Measurements from ENCODE around the gene MYO1D.

Gene MYO1D

GRCh38 chr17:32609884-32610650 lies 266.9 kb downstream of the MYO1D start:
- H3K14ac ChIP-seq (ENCODE audit: low read length) = no peak overlapping the region
- H3K79me1 ChIP-seq (ENCODE audit: low read depth, low read length) = no peaks in the 10 kb centered on the region
- H3K4me3 ChIP-seq (ENCODE audit: low read length in 2 of 2) = no peak overlapping the region
- H2BK120ac ChIP-seq (ENCODE audit: low read depth, low read length) = no peak overlapping the region
- no peak overlapping the region for H3K9ac ChIP-seq (ENCODE audit: low read depth, low read length, poor library complexity)
- H2BK5ac ChIP-seq (ENCODE audit: low read length) = no peak overlapping the region
- H3K23ac ChIP-seq (ENCODE audit: low read depth, low read length, poor library complexity) = no peak overlapping the region
- H2BK15ac ChIP-seq (ENCODE audit: low read length) = no peak overlapping the region
- H3K4me2 ChIP-seq (ENCODE audit: insufficient read depth, low read length, poor library complexity, severe bottlenecking) = no peak overlapping the region
- H3K9me3 ChIP-seq (replicated peaks in 1 of 2; ENCODE audit: control insufficient read depth in 2 of 2, insufficient read depth in 1 of 2, low read depth in 1 of 2, low read length in 2 of 2) = peaks cover 2 to 3% of the 10 kb centered on the region in 2 donors
- no CpG with 5 or more reads among the region's 7 CpGs for WGBS, 2 donors (ENCODE audit: extremely low coverage in 2 of 2, insufficient read length in 2 of 2, insufficient replicate concordance in 1 of 2)
- H2BK12ac ChIP-seq (ENCODE audit: low read length) = no peak overlapping the region
- no peak overlapping the region for H2AFZ ChIP-seq (ENCODE audit: low read length)
- H3K27me3 ChIP-seq (ENCODE audit: control insufficient read depth in 3 of 3, insufficient read depth in 3 of 3, low read depth in 1 of 3, low read length in 3 of 3) = peaks cover 0 to 3% (median 2%) of the 10 kb centered on the region in 3 experiments
- DNase-seq (ENCODE audit: low spot score) = peak; percentile 24
- no peak overlapping the region for H4K8ac ChIP-seq (ENCODE audit: low read depth, low read length)
- no peak overlapping the region for H4K91ac ChIP-seq (ENCODE audit: low read depth, low read length, poor library complexity)
- no peak overlapping the region for H3K27ac ChIP-seq (replicated peaks; ENCODE audit: low read length)
- peaks cover 0 to 5% of the 10 kb centered on the region in 2 donors for H3K4me1 ChIP-seq (ENCODE audit: control insufficient read depth in 2 of 2, insufficient read depth in 1 of 2, low read depth in 1 of 2, low read length in 2 of 2)
- H3K18ac ChIP-seq (ENCODE audit: low read length) = no peak overlapping the region
- H3K4ac ChIP-seq (ENCODE audit: low read length) = no peak overlapping the region
- no peak overlapping the region for H2AK5ac ChIP-seq (ENCODE audit: low read depth, low read length)
- no peaks in the 10 kb centered on the region for H3K36me3 ChIP-seq (replicated peaks in 1 of 2; ENCODE audit: control insufficient read depth in 2 of 2, insufficient read depth in 2 of 2, low read length in 2 of 2)

GRCh38 chr17:32609085-32609484 lies 267.8 kb downstream of the MYO1D start:
- no peak overlapping the region for H2AFZ ChIP-seq (ENCODE audit: low read length)
- no peak overlapping the region for H3K14ac ChIP-seq (ENCODE audit: low read length)
- H3K4me1 ChIP-seq (ENCODE audit: control insufficient read depth in 2 of 2, insufficient read depth in 1 of 2, low read depth in 1 of 2, low read length in 2 of 2) = peaks cover 0 to 5% of the 10 kb centered on the region in 2 donors
- DNase-seq (ENCODE audit: low spot score) = no peak
- no peak overlapping the region for H3K23ac ChIP-seq (ENCODE audit: low read depth, low read length, poor library complexity)
- no peak overlapping the region for H2BK120ac ChIP-seq (ENCODE audit: low read depth, low read length)
- H3K27me3 ChIP-seq (ENCODE audit: control insufficient read depth in 3 of 3, insufficient read depth in 3 of 3, low read depth in 1 of 3, low read length in 3 of 3) = peaks cover 0 to 3% (median 2%) of the 10 kb centered on the region in 3 experiments
- H4K91ac ChIP-seq (ENCODE audit: low read depth, low read length, poor library complexity) = no peak overlapping the region
- H3K18ac ChIP-seq (ENCODE audit: low read length) = no peak overlapping the region
- H3K9ac ChIP-seq (ENCODE audit: low read depth, low read length, poor library complexity) = no peak overlapping the region
- H2AK5ac ChIP-seq (ENCODE audit: low read depth, low read length) = no peak overlapping the region
- no peak overlapping the region for H3K4me3 ChIP-seq (ENCODE audit: low read length in 2 of 2)
- no peak overlapping the region for H2BK12ac ChIP-seq (ENCODE audit: low read length)
- no peak overlapping the region for H2BK15ac ChIP-seq (ENCODE audit: low read length)
- peaks cover 2 to 3% of the 10 kb centered on the region in 2 donors for H3K9me3 ChIP-seq (replicated peaks in 1 of 2; ENCODE audit: control insufficient read depth in 2 of 2, insufficient read depth in 1 of 2, low read depth in 1 of 2, low read length in 2 of 2)
- H2BK5ac ChIP-seq (ENCODE audit: low read length) = no peak overlapping the region
- no peak overlapping the region for H4K8ac ChIP-seq (ENCODE audit: low read depth, low read length)
- no peak overlapping the region for H3K27ac ChIP-seq (replicated peaks; ENCODE audit: low read length)
- H3K79me1 ChIP-seq (ENCODE audit: low read depth, low read length) = no peaks in the 10 kb centered on the region
- WGBS, 2 donors (ENCODE audit: extremely low coverage in 2 of 2, insufficient read length in 2 of 2, insufficient replicate concordance in 1 of 2) = no CpG with 5 or more reads among the region's 7 CpGs
- no peak overlapping the region for H3K4me2 ChIP-seq (ENCODE audit: insufficient read depth, low read length, poor library complexity, severe bottlenecking)
- no peaks in the 10 kb centered on the region for H3K36me3 ChIP-seq (replicated peaks in 1 of 2; ENCODE audit: control insufficient read depth in 2 of 2, insufficient read depth in 2 of 2, low read length in 2 of 2)
- no peak overlapping the region for H3K4ac ChIP-seq (ENCODE audit: low read length)

- Histone ChIP-seq H3K9ac (ENCODE audit: low read depth, low read length, poor library complexity) (no peak overlapping the region), H3K18ac (ENCODE audit: low read length) (no peak overlapping the region), H4K8ac (ENCODE audit: low read depth, low read length) (no peak overlapping the region), H2BK5ac (ENCODE audit: low read length) (no peak overlapping the region), H2BK120ac (ENCODE audit: low read depth, low read length) (no peak overlapping the region), H2AFZ (ENCODE audit: low read length) (no peak overlapping the region), H3K79me1 (ENCODE audit: low read depth, low read length) (no peaks in the 10 kb centered on the region), H2BK12ac (ENCODE audit: low read length) (no peak overlapping the region), H3K23ac (ENCODE audit: low read depth, low read length, poor library complexity) (no peak overlapping the region), H3K36me3 (replicated peaks in 1 of 2; ENCODE audit: control insufficient read depth in 2 of 2, insufficient read depth in 2 of 2, low read length in 2 of 2) (no peaks in the 10 kb centered on the region), H3K27ac (replicated peaks; ENCODE audit: low read length) (no peak overlapping the region), H2AK5ac (ENCODE audit: low read depth, low read length) (no peak overlapping the region), H3K27me3 (ENCODE audit: control insufficient read depth in 3 of 3, insufficient read depth in 3 of 3, low read depth in 1 of 3, low read length in 3 of 3) (peaks cover 0 to 3% (median 2%) of the 10 kb centered on the region in 3 experiments), H4K91ac (ENCODE audit: low read depth, low read length, poor library complexity) (no peak overlapping the region), H3K4me2 (ENCODE audit: insufficient read depth, low read length, poor library complexity, severe bottlenecking) (no peak overlapping the region), H3K9me3 (replicated peaks in 1 of 2; ENCODE audit: control insufficient read depth in 2 of 2, insufficient read depth in 1 of 2, low read depth in 1 of 2, low read length in 2 of 2) (peaks cover 2 to 3% of the 10 kb centered on the region in 2 donors), H3K4me3 (ENCODE audit: low read length in 2 of 2) (no peak overlapping the region), H2BK15ac (ENCODE audit: low read length) (no peak overlapping the region), H3K14ac (ENCODE audit: low read length) (no peak overlapping the region), H3K4me1 (ENCODE audit: control insufficient read depth in 2 of 2, insufficient read depth in 1 of 2, low read depth in 1 of 2, low read length in 2 of 2) (peaks cover 0 to 5% of the 10 kb centered on the region in 2 donors), H3K4ac (ENCODE audit: low read length) (no peak overlapping the region)
- DNase-seq (ENCODE audit: low spot score) = no peak
Observed at GRCh38 chr17:32608267-32608666, 268.7 kb downstream of the MYO1D start.

GRCh38 chr17:32604966-32605365 lies 272.0 kb downstream of the MYO1D start:
- H3K14ac ChIP-seq (ENCODE audit: low read length) = no peak overlapping the region
- H3K9me3 ChIP-seq (replicated peaks in 1 of 2; ENCODE audit: control insufficient read depth in 2 of 2, insufficient read depth in 1 of 2, low read depth in 1 of 2, low read length in 2 of 2) = peaks cover 2 to 3% of the 10 kb centered on the region in 2 donors
- no CpG with 5 or more reads among the region's 4 CpGs for WGBS, 2 donors (ENCODE audit: extremely low coverage in 2 of 2, insufficient read length in 2 of 2, insufficient replicate concordance in 1 of 2)
- H3K4me2 ChIP-seq (ENCODE audit: insufficient read depth, low read length, poor library complexity, severe bottlenecking) = no peak overlapping the region
- H3K4me3 ChIP-seq (ENCODE audit: low read length in 2 of 2) = no peak overlapping the region
- H2BK12ac ChIP-seq (ENCODE audit: low read length) = no peak overlapping the region
- H3K18ac ChIP-seq (ENCODE audit: low read length) = no peak overlapping the region
- no peak overlapping the region for H3K4ac ChIP-seq (ENCODE audit: low read length)
- no peak overlapping the region for H2BK120ac ChIP-seq (ENCODE audit: low read depth, low read length)
- H4K91ac ChIP-seq (ENCODE audit: low read depth, low read length, poor library complexity) = no peak overlapping the region
- no peak overlapping the region for H4K8ac ChIP-seq (ENCODE audit: low read depth, low read length)
- H3K9ac ChIP-seq (ENCODE audit: low read depth, low read length, poor library complexity) = no peak overlapping the region
- no peak overlapping the region for H3K27ac ChIP-seq (replicated peaks; ENCODE audit: low read length)
- H2AFZ ChIP-seq (ENCODE audit: low read length) = no peak overlapping the region
- H2BK5ac ChIP-seq (ENCODE audit: low read length) = no peak overlapping the region
- peaks cover 0 to 1% of the 10 kb centered on the region in 2 donors for H3K4me1 ChIP-seq (ENCODE audit: control insufficient read depth in 2 of 2, insufficient read depth in 1 of 2, low read depth in 1 of 2, low read length in 2 of 2)
- peaks cover 0 to 3% (median 0%) of the 10 kb centered on the region in 3 experiments for H3K27me3 ChIP-seq (ENCODE audit: control insufficient read depth in 3 of 3, insufficient read depth in 3 of 3, low read depth in 1 of 3, low read length in 3 of 3)
- H2AK5ac ChIP-seq (ENCODE audit: low read depth, low read length) = no peak overlapping the region
- H3K79me1 ChIP-seq (ENCODE audit: low read depth, low read length) = no peaks in the 10 kb centered on the region
- no peak overlapping the region for H3K23ac ChIP-seq (ENCODE audit: low read depth, low read length, poor library complexity)
- DNase-seq (ENCODE audit: low spot score) = no peak
- no peaks in the 10 kb centered on the region for H3K36me3 ChIP-seq (replicated peaks in 1 of 2; ENCODE audit: control insufficient read depth in 2 of 2, insufficient read depth in 2 of 2, low read length in 2 of 2)
- no peak overlapping the region for H2BK15ac ChIP-seq (ENCODE audit: low read length)
